ENCODE data around the gene GDPD1. TPM values are rescaled to one million over a fixed set of nuclear protein-coding genes. Genes with fewer than 3 reads are reported as not detected.
"Not testable (repeated sequence)": the region's sequence is repeated elsewhere in the genome, so short reads cannot be mapped to it uniquely, and the experiment has no call there.

GDPD1 gene
- total RNA-seq, 2 donors from 2014 or later = 3.8 to 5.6 TPM

GRCh38 chr17:59311051-59311468, 90.7 kb downstream of the GDPD1 start:
- H3K27ac ChIP-seq = no peak overlapping the region
- DNase-seq (ENCODE audit: low spot score) = peak; percentile 44
- no peaks in the 10 kb centered on the region for H3K36me3 ChIP-seq
- no peaks in the 10 kb centered on the region for H3K4me1 ChIP-seq (replicated peaks)
- intact Hi-C loops (cut with DNase I) = loop anchor here (1.0 kb wide), 1 partner anchor 130 kb away; no protein-coding TSS in a partner anchor
- TF ChIP-seq, protein P1, sequence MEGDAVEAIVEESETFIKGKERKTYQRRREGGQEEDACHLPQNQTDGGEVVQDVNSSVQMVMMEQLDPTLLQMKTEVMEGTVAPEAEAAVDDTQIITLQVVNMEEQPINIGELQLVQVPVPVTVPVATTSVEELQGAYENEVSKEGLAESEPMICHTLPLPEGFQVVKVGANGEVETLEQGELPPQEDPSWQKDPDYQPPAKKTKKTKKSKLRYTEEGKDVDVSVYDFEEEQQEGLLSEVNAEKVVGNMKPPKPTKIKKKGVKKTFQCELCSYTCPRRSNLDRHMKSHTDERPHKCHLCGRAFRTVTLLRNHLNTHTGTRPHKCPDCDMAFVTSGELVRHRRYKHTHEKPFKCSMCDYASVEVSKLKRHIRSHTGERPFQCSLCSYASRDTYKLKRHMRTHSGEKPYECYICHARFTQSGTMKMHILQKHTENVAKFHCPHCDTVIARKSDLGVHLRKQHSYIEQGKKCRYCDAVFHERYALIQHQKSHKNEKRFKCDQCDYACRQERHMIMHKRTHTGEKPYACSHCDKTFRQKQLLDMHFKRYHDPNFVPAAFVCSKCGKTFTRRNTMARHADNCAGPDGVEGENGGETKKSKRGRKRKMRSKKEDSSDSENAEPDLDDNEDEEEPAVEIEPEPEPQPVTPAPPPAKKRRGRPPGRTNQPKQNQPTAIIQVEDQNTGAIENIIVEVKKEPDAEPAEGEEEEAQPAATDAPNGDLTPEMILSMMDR (IDR thresholded peaks at IDR 0.05) = peak; percentile 30 to 90 (median 75)
- no peak for TF ChIP-seq POLR2A (IDR thresholded peaks at IDR 0.05)
- TF ChIP-seq POLR2AphosphoS5 (IDR thresholded peaks at IDR 0.05) = peak; percentile 51
- H3K4me3 ChIP-seq = no peak overlapping the region
- H3K9me3 ChIP-seq = no peaks in the 10 kb centered on the region
- WGBS = 1% methylated on average over 5 of the region's 5 CpGs
- H3K27me3 ChIP-seq (replicated peaks; ENCODE audit: insufficient read depth) = no peaks in the 10 kb centered on the region

DNA sequence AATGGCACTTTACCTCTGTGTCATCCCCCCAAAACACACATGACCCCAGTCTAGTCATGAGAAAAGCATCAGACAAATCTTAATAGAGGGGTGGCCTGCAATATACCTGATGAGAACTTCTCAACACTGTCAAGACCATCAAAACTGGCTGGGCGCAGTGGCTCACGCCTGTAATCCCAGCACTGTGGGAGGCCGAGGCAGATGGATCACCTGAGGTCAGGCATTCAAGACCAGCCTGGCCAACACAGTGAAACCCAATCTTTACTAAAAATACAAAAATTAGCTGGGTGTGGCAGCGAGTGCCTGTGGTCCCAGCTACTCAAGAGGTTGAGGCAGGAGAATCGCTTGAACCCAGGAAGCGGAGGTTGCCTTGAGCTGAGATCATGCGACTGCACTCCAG, 91.2 kb downstream of the GDPD1 start:
- intact Hi-C loops (cut with DNase I) = loop anchor here (1.0 kb wide), 1 partner anchor 130 kb away; no protein-coding TSS in a partner anchor
- H3K36me3 ChIP-seq; H3K27ac ChIP-seq; H3K27me3 ChIP-seq (replicated peaks; ENCODE audit: insufficient read depth); H3K4me1 ChIP-seq (replicated peaks); H3K9me3 ChIP-seq; H3K4me3 ChIP-seq; DNase-seq (ENCODE audit: low spot score): not testable (repeated sequence)
- 94% methylated on average over 7 of the region's 7 CpGs for WGBS

DNA sequence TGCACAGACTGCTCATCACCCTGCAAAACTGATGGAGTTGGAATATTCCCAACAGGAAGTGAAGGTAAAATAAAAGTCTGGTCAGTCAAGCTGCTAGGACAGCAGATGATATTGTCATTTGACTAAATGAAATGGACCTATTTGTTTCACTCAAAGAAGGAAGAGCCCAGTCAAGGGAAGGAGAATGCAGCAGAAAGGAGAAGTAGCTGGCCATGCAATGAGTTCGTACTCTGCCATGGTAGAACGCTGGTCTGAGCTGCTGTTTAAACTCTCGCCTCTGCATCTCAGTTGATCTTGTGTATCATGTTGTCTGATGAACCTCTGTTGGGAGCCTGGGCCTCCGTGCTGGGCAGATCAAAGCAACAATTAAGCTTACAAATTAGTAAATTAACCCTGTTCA, 95.6 kb downstream of the GDPD1 start:
- Histone ChIP-seq H3K4me1 (replicated peaks) (no peaks in the 10 kb centered on the region), H3K4me3 (no peak overlapping the region), H3K36me3 (no peaks in the 10 kb centered on the region), H3K27me3 (replicated peaks; ENCODE audit: insufficient read depth) (no peaks in the 10 kb centered on the region), H3K9me3 (no peaks in the 10 kb centered on the region), H3K27ac (no peak overlapping the region)
- WGBS = 82% methylated on average over 4 of the region's 4 CpGs
- intact Hi-C loops (cut with DNase I) = no loop called here
- DNase-seq (ENCODE audit: low spot score) = no peak
- TF ChIP-seq, protein P1 (IDR thresholded peaks at IDR 0.05) = no peak
- no peak for TF ChIP-seq POLR2A (IDR thresholded peaks at IDR 0.05)
- no peak for TF ChIP-seq POLR2AphosphoS5 (IDR thresholded peaks at IDR 0.05)

Small RNA genes lying within 50 kb of the gene (small RNA-seq; reads per million reads assigned to genes)
- gene RF00019 = 0 reads per million in 2 donors
- gene SNRPGP17 = 0 reads per million in 2 donors

Other genes with a start within 250 kb of the GDPD1 start
- gene TRIM37, start 113.6 kb upstream of the GDPD1 start, total RNA-seq = 10 to 100 TPM; 22.6 to 55.5 TPM
- gene SKA2, start 65.3 kb upstream of the GDPD1 start, total RNA-seq = 10 to 100 TPM; 24.5 to 55.0 TPM
- gene PRR11, start 64.8 kb upstream of the GDPD1 start, total RNA-seq = 1 to 10 TPM; 2.5 to 3.2 TPM
- 10 to 100 TPM; 14.0 to 15.8 TPM for gene SMG8, start 10.5 kb upstream of the GDPD1 start, total RNA-seq
- gene YPEL2, start 111.1 kb downstream of the GDPD1 start, total RNA-seq = 10 to 100 TPM; 12.8 to 40.3 TPM

All from prostate gland (tissue), 2 donors.